ENCODE measurements around the gene CDK5R1. TPM values are rescaled to one million over a fixed set of nuclear protein-coding genes. Genes with fewer than 3 reads are reported as not detected.
"Not testable (repeated sequence)": the region's sequence is repeated elsewhere in the genome, so short reads cannot be mapped to it uniquely, and the experiment has no call there.

Gene CDK5R1
- total RNA-seq, 1 donor from 2014 or later = 8.0 TPM

- DNase-seq (ENCODE audit: low read depth) = no peak
- no peak for TF ChIP-seq CTCF (conservative IDR thresholded peaks at IDR 0.05; ENCODE audit: low read depth, low read length)
- peak overlapping the region; percentile 97 for H3K4me3 ChIP-seq (ENCODE audit: low read depth, low read length)
These were observed 41.3 kb upstream of the CDK5R1 start for GRCh38 chr17:32445497-32445896.

GRCh38 chr17:32445971-32446370 is 40.8 kb upstream of the CDK5R1 start:
- no peak for DNase-seq (ENCODE audit: low read depth)
- TF ChIP-seq CTCF (conservative IDR thresholded peaks at IDR 0.05; ENCODE audit: low read depth, low read length) = no peak
- H3K4me3 ChIP-seq (ENCODE audit: low read depth, low read length) = peak overlapping the region; percentile 97

GRCh38 chr17:32446949-32447348 is 39.8 kb upstream of the CDK5R1 start:
- no peak overlapping the region for H3K4me3 ChIP-seq (ENCODE audit: low read depth, low read length)
- DNase-seq (ENCODE audit: low read depth) = no peak
- no peak for TF ChIP-seq CTCF (conservative IDR thresholded peaks at IDR 0.05; ENCODE audit: low read depth, low read length)

GRCh38 chr17:32449963-32450362 is 36.8 kb upstream of the CDK5R1 start:
- no peak for DNase-seq (ENCODE audit: low read depth)
- TF ChIP-seq CTCF (conservative IDR thresholded peaks at IDR 0.05; ENCODE audit: low read depth, low read length) = no peak
- no peak overlapping the region for H3K4me3 ChIP-seq (ENCODE audit: low read depth, low read length)

GRCh38 chr17:32450379-32450778 is 36.4 kb upstream of the CDK5R1 start:
- not testable (repeated sequence) for H3K4me3 ChIP-seq (ENCODE audit: low read depth, low read length); DNase-seq (ENCODE audit: low read depth)

- DNase-seq (ENCODE audit: low read depth) = no peak
- TF ChIP-seq CTCF (conservative IDR thresholded peaks at IDR 0.05; ENCODE audit: low read depth, low read length) = no peak
- H3K4me3 ChIP-seq (ENCODE audit: low read depth, low read length) = no peak overlapping the region
These were observed 34.9 kb upstream of the CDK5R1 start for GRCh38 chr17:32451879-32452278.

- no peak for TF ChIP-seq CTCF (conservative IDR thresholded peaks at IDR 0.05; ENCODE audit: low read depth, low read length)
- DNase-seq (ENCODE audit: low read depth) = no peak
- H3K4me3 ChIP-seq (ENCODE audit: low read depth, low read length) = no peak overlapping the region
These were observed 34.5 kb upstream of the CDK5R1 start for GRCh38 chr17:32452281-32452680.

- no peak for DNase-seq (ENCODE audit: low read depth)
- no peak for TF ChIP-seq CTCF (conservative IDR thresholded peaks at IDR 0.05; ENCODE audit: low read depth, low read length)
These were observed 33.4 kb upstream of the CDK5R1 start for GRCh38 chr17:32453370-32453769.

More at GRCh38 chr17:32453370-32453769, 33.4 kb upstream of the CDK5R1 start:
- no peak overlapping the region for H3K4me3 ChIP-seq (ENCODE audit: low read depth, low read length)

Data from epithelial cell of proximal tubule (primary cell).